Lung (tissue), 12 donors: ENCODE results near the gene ZNF385A. TPM values are rescaled to one million over a fixed set of nuclear protein-coding genes. Genes with fewer than 3 reads are reported as not detected.

ENCODE experiments used
- ATAC-seq: fragments of 200-7000 bp; cut with Tn5 transposase; one replicate; pipeline ENCODE4 v1.9.1; 2020; ENCODE audit warnings: moderate number of reproducible peaks; ENCODE audit not compliant: insufficient read depth, low FRiP score
- DNase-seq, 3 donors: peaks; one replicate each; pipeline ENCODE4 v3.0.0-alpha.2; 2013 to 2017
- H3K27ac ChIP-seq, 2 donors: one replicate each; pipeline ENCODE4 v1.5.1; 2013; ENCODE audit warnings: mild to moderate bottlenecking in 2 of 2, moderate library complexity in 2 of 2, control low read depth in 1 of 2, inconsistent platforms in 1 of 2, low read depth in 1 of 2, low read length in 1 of 2
- H3K27me3 ChIP-seq, 3 donors: one replicate each; pipeline ENCODE4 v1.5.1; 2013; ENCODE audit warnings: low read length in 2 of 3; ENCODE audit not compliant: control insufficient read depth in 3 of 3, insufficient read depth in 3 of 3
- H3K36me3 ChIP-seq, 4 donors: one replicate each; pipeline ENCODE4 v1.5.1; 2013; ENCODE audit warnings: low read length in 4 of 4, mild to moderate bottlenecking in 1 of 4, moderate library complexity in 1 of 4; ENCODE audit not compliant: control insufficient read depth in 4 of 4, insufficient read depth in 4 of 4
- H3K4me1 ChIP-seq, 5 donors: one replicate each; pipeline ENCODE4 v1.5.1; 2013; ENCODE audit warnings: low read length in 5 of 5, mild to moderate bottlenecking in 2 of 5, moderate library complexity in 1 of 5; ENCODE audit not compliant: control insufficient read depth in 5 of 5, insufficient read depth in 5 of 5
- H3K4me3 ChIP-seq: one replicate; pipeline ENCODE4 v1.5.1; 2013; ENCODE audit warnings: mild to moderate bottlenecking, control low read depth, moderate library complexity
- H3K9ac ChIP-seq, 2 donors: one replicate each; pipeline ENCODE4 v1.5.1; 2013; ENCODE audit warnings: low read length in 2 of 2, control low read depth in 1 of 2; ENCODE audit not compliant: insufficient read depth in 1 of 2
- H3K9me3 ChIP-seq, 4 donors: one replicate each; pipeline ENCODE4 v1.5.1; 2013; ENCODE audit warnings: low read length in 3 of 4, mild to moderate bottlenecking in 1 of 4, moderate library complexity in 1 of 4; ENCODE audit not compliant: control insufficient read depth in 4 of 4, insufficient read depth in 3 of 4
- CTCF ChIP-seq: IDR thresholded peaks from 2 replicates; pipeline ENCODE4 v1.5.1; 2012; ENCODE audit warnings: mild to moderate bottlenecking; ENCODE audit errors: control extremely low read depth, extremely low read depth
- WGBS, 2 donors: extraction: QIAGEN DNeasy Blood & Tissue Kit; methylation state at CpG; one replicate each; pipeline ENCODE4 v1.1.7; 2013; 5-methylcytosine and 5-hydroxymethylcytosine counted together
- polyA plus RNA-seq, 2 donors: library from polyadenylated mRNA; stranded (reverse); fragments of 200-250 nt; gene quantifications; one replicate each; pipeline ENCODE4 v1.2.1, GENCODE V29; 2013
- total RNA-seq, 2 donors: library from RNA; depleted of rRNA in 1 of 2; stranded (reverse); fragments of >200 nt in 1 of 2; gene quantifications; one replicate each; pipeline ENCODE4 v1.2.1, GENCODE V29; 2014 to 2021
- donor health status: control.
- donor health status: control.
- donor health status: Bipolar disorder and iron deficiency.
- donor health status: healthy.
- donor health status: DM: yes; HTN: yes; CAD: no.

The ZNF385A gene
- total and polyA plus RNA-seq, 4 donors = 7.6 to 26.1 (median 16.6) TPM

- H3K27me3 ChIP-seq = no peaks in the 10 kb centered on the region
- peaks cover 29 to 60% (median 39%) of the 10 kb centered on the region in 4 donors for H3K36me3 ChIP-seq
- no peak overlapping the region for H3K27ac ChIP-seq
- no peaks in the 10 kb centered on the region for H3K4me1 ChIP-seq
- no peaks in the 10 kb centered on the region for H3K9me3 ChIP-seq
- no peak overlapping the region for H3K4me3 ChIP-seq
- no peak for DNase-seq
- ATAC-seq = no peak
- no peak overlapping the region for H3K9ac ChIP-seq
- no peak for TF ChIP-seq CTCF
- 93 to 100% methylated on average over 1 of the region's 1 CpG for WGBS, 2 donors
These were observed 12.6 kb upstream of the ZNF385A start for GRCh38 chr12:54397157-54397556.

- H3K4me3 ChIP-seq = no peak overlapping the region
- peaks cover 26 to 44% (median 30%) of the 10 kb centered on the region in 4 donors for H3K36me3 ChIP-seq
- peaks cover 0 to 1% (median 0%) of the 10 kb centered on the region in 5 donors for H3K4me1 ChIP-seq
- no peaks in the 10 kb centered on the region for H3K9me3 ChIP-seq
- H3K27ac ChIP-seq = no peak overlapping the region
- no peak for ATAC-seq
- no peak overlapping the region for H3K9ac ChIP-seq
- no peak for TF ChIP-seq CTCF
- H3K27me3 ChIP-seq = no peaks in the 10 kb centered on the region
- no peak for DNase-seq
These were observed 11.0 kb upstream of the ZNF385A start for GRCh38 chr12:54395545-54395944.

GRCh38 chr12:54394986-54395385 lies 10.5 kb upstream of the ZNF385A start:
- no peaks in the 10 kb centered on the region for H3K9me3 ChIP-seq
- no peaks in the 10 kb centered on the region for H3K27me3 ChIP-seq
- no peak for DNase-seq
- peaks cover 26 to 42% (median 28%) of the 10 kb centered on the region in 4 donors for H3K36me3 ChIP-seq
- no peak for TF ChIP-seq CTCF
- no peak overlapping the region for H3K9ac ChIP-seq
- WGBS, 2 donors = 95 to 97% methylated on average over 1 of the region's 1 CpG
- H3K27ac ChIP-seq = no peak overlapping the region
- H3K4me1 ChIP-seq = peaks cover 0 to 3% (median 0%) of the 10 kb centered on the region in 5 donors
- H3K4me3 ChIP-seq = no peak overlapping the region
- ATAC-seq = no peak

DNA sequence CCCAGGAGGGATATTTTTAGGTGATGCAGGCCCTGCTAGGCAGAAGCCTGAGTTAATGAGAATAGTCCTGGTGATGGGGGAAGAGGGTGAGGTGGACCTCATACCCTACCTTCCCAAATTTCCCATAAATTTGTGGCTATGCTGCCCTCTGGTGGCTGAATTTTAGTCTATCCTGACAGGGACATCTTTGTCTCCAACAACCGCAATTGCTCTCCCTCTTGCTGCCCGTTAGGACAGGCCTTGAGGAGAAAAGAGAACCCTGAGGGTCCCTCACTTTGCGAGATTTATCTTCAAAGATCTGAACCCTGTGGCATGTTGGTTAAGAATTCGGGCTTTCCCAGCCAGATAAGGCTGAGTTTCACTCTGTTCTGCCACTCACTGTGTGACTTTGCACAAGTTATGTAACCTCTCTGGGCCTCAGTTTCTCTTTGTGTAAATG lies 9.8 kb upstream of the ZNF385A start:
- no peak overlapping the region for H3K9ac ChIP-seq
- H3K9me3 ChIP-seq = no peaks in the 10 kb centered on the region
- peak; percentile 41 for TF ChIP-seq CTCF
- WGBS, 2 donors = 35 to 42% methylated on average over 4 of the region's 4 CpGs
- peaks cover 0 to 3% (median 1%) of the 10 kb centered on the region in 5 donors for H3K4me1 ChIP-seq
- H3K4me3 ChIP-seq = no peak overlapping the region
- H3K36me3 ChIP-seq = peaks cover 21 to 39% (median 25%) of the 10 kb centered on the region in 4 donors
- ATAC-seq (peak; percentile 7), DNase-seq (peak in 2 of 3 donors; percentile 52 to 60)
- no peak overlapping the region for H3K27ac ChIP-seq
- no peaks in the 10 kb centered on the region for H3K27me3 ChIP-seq
